Measurements from ENCODE around the gene COX17. TPM values are rescaled to one million over a fixed set of nuclear protein-coding genes. Genes with fewer than 3 reads are reported as not detected.

COX17 gene
- total RNA-seq, 1 donor from 2014 or later = 54.4 TPM

GRCh38 chr3:119664370-119664769, 12.8 kb downstream of the COX17 start:
- H3K4me3 ChIP-seq = no peak overlapping the region
- intact Hi-C loops (cut with DNase I) = no loop called here
- H3K4me1 ChIP-seq = peaks cover 15% of the 10 kb centered on the region
- DNase-seq (no peak), ATAC-seq (no peak)
- no peak overlapping the region for H3K27ac ChIP-seq
- no peaks in the 10 kb centered on the region for H3K27me3 ChIP-seq (ENCODE audit: low read depth)
- H3K36me3 ChIP-seq = peaks cover 17% of the 10 kb centered on the region
- TF ChIP-seq CTCF (IDR thresholded peaks at IDR 0.05) = no peak
- H3K9me3 ChIP-seq = no peaks in the 10 kb centered on the region

- H3K27ac ChIP-seq = no peak overlapping the region
- peaks cover 20% of the 10 kb centered on the region for H3K4me1 ChIP-seq
- H3K9me3 ChIP-seq = no peaks in the 10 kb centered on the region
- no peak for TF ChIP-seq CTCF (IDR thresholded peaks at IDR 0.05)
- peaks cover 12% of the 10 kb centered on the region for H3K36me3 ChIP-seq
- no peaks in the 10 kb centered on the region for H3K27me3 ChIP-seq (ENCODE audit: low read depth)
- intact Hi-C loops (cut with DNase I) = no loop called here
- DNase-seq (no peak), ATAC-seq (no peak)
- no peak overlapping the region for H3K4me3 ChIP-seq
These were observed 13.3 kb downstream of the COX17 start for GRCh38 chr3:119663885-119664284.

GRCh38 chr3:119662604-119663373, 14.4 kb downstream of the COX17 start:
- intact Hi-C loops (cut with DNase I) = no loop called here
- ATAC-seq = no peak
- Histone ChIP-seq H3K27ac (no peak overlapping the region), H3K4me1 (peaks cover 21% of the 10 kb centered on the region), H3K4me3 (no peak overlapping the region), H3K9me3 (no peaks in the 10 kb centered on the region), H3K27me3 (ENCODE audit: low read depth) (no peaks in the 10 kb centered on the region), H3K36me3 (peaks cover 1% of the 10 kb centered on the region)
- no peak for DNase-seq
- TF ChIP-seq CTCF (IDR thresholded peaks at IDR 0.05) = no peak

- Histone ChIP-seq H3K4me1 (peaks cover 21% of the 10 kb centered on the region), H3K27ac (no peak within 1 kb of the TSS), H3K9me3 (no peaks in the 10 kb centered on the region), H3K36me3 (no peaks in the 10 kb centered on the region), H3K27me3 (ENCODE audit: low read depth) (no peaks in the 10 kb centered on the region), H3K4me3 (no peak within 1 kb of the TSS)
- TF ChIP-seq CTCF (IDR thresholded peaks at IDR 0.05) = no peak
- no peak for ATAC-seq
- intact Hi-C loops (cut with DNase I) = no loop called here
- no peak for DNase-seq
These were observed 16.4 kb downstream of the COX17 start, which contains the start of gene POPDC2 for GRCh38 chr3:119660474-119661440. TSS of gene POPDC2 (minus strand) at chr3:119660589. CDS start at chr3:119660423, 166 bp downstream.

GRCh38 chr3:119659606-119660291, 17.5 kb downstream of the COX17 start:
- ATAC-seq (peak; percentile 29 to 42), DNase-seq (no peak)
- intact Hi-C loops (cut with DNase I) = no loop called here
- no peak for TF ChIP-seq CTCF (IDR thresholded peaks at IDR 0.05)
- no peaks in the 10 kb centered on the region for H3K36me3 ChIP-seq
- H3K9me3 ChIP-seq = no peaks in the 10 kb centered on the region
- peaks cover 21% of the 10 kb centered on the region for H3K4me1 ChIP-seq
- no peak overlapping the region for H3K4me3 ChIP-seq
- no peak overlapping the region for H3K27ac ChIP-seq
- H3K27me3 ChIP-seq (ENCODE audit: low read depth) = no peaks in the 10 kb centered on the region

All from lower lobe of right lung (tissue), 2 donors.